GM12892 (cell line): ENCODE data around the gene DYNLT1.

ENCODE experiments used
- DNase-seq: peaks from one replicate; pipeline ENCODE4 v3.0.0; 2011; ENCODE audit not compliant: insufficient read length
- FAIRE-seq: peaks from 2 replicates; lab custom pipeline; 2011; peaks lifted over from hg19 to GRCh38; lab: Jason Lieb, UNC
- POLR2A ChIP-seq: IDR thresholded peaks from 2 replicates; pipeline ENCODE4 v1.6.1; 2011; ENCODE audit warnings: low read depth, low read length, control low read depth
- POLR2AphosphoS5 ChIP-seq: IDR thresholded peaks from 2 replicates; pipeline ENCODE4 v1.6.1; 2011; ENCODE audit warnings: low read depth, low read length, control low read depth
- TAF1 ChIP-seq: IDR thresholded peaks from 2 replicates; pipeline ENCODE4 v1.6.1; 2011; ENCODE audit warnings: low read depth, mild to moderate bottlenecking, control low read depth, low read length, borderline replicate concordance

DYNLT1 gene

DNA sequence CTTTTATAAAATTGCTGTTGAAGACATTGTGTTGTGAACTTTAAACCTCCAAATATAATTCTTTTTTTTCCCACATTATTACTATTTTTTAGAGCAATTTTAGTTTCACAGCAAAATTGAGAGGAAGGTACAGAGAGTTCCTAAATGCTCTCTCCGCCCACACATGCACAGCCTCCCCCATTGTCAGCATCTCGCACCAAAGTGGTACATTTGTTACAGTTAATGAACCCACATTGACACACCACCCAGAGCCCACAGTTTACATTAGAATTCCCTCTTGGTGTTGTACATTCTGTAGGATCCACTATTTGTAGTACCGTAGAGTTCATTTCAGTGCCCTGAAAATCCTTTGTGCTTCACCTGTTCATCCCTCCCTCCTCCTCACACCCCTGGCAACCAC, 50.9 kb downstream of the DYNLT1 start:
- no peak for TF ChIP-seq POLR2A
- no peak for TF ChIP-seq TAF1
- TF ChIP-seq POLR2AphosphoS5: no peak
- DNase-seq (no peak), FAIRE-seq (no peak)

DNA sequence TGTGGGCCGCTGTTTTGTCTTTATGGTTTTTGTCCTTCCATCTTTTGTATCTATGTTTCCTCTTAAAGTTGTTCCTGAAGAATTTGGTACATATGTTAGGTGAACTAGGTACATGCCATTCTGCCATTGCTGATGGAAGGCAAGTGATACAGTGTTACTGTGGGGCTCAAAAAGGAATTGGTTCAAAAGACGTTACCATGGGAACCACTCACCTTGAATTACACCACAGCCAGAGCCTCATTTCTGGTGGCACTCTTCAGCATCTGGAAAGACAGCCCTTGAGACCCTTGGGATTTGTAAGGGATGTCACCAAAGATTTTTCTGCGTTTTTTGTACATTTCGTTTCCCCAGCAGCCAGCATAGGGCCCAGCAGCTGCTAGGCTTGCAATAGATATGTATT, 52.7 kb downstream of the DYNLT1 start:
- DNase-seq: no peak
- no peak for FAIRE-seq
- TF ChIP-seq POLR2AphosphoS5: no peak
- no peak for TF ChIP-seq TAF1
- no peak for TF ChIP-seq POLR2A

DNA sequence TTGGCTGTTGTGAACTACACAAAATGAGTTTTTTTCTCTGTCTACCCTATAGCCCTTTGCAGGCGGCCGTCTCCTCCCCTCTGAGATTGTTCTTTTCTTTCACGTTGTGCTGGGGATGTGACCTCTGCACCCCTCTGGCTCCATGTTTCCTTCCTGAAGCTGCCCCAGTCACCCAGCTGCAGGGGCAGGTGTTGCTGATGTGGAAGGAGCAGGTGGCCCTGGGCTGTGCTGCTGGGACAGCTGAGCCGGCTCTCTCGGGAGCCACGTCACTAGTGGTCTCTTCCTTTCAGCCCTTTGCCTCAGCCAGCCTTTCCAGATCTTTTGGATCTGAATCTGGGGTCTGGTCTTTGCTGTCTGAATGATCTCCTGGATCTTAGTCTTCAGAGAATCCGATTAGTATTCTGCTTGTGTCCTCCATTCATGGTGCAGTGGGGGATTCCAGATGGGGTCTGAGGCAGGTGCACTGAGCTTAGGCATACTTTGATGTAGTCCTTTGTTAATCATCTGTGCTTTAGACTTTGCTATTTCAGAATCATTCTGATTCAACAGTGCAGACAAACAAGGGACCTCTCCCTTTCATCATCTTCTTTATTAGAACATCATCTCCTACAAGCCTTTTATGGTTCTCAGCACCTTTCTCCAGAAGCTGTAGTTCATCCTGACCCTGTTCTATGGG, 53.3 kb downstream of the DYNLT1 start:
- no peak for TF ChIP-seq TAF1
- TF ChIP-seq POLR2AphosphoS5: no peak
- no peak for TF ChIP-seq POLR2A
- FAIRE-seq (no peak), DNase-seq (no peak)

DNA sequence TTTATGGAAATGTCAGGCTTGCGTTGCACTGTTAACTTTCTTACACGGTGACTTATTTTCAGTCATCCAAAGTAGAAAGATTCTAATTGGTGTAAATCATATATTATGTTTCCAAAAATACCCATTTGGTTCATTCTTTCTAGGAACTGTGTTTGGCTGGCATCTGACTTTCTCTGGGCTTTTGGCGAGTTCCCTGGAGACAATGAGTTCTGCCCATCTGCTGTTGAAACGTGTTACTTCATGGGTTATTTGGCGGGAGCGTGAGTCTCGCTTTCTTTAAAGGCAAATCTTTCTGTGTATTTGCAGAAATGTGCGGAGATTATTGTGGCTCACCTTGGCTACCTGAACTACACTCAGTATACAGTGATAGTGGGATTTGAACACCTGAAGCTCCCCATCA, 55.2 kb downstream of the DYNLT1 start:
- DNase-seq (no peak), FAIRE-seq (no peak)
- no peak for TF ChIP-seq POLR2AphosphoS5
- no peak for TF ChIP-seq TAF1
- TF ChIP-seq POLR2A: no peak

DNA sequence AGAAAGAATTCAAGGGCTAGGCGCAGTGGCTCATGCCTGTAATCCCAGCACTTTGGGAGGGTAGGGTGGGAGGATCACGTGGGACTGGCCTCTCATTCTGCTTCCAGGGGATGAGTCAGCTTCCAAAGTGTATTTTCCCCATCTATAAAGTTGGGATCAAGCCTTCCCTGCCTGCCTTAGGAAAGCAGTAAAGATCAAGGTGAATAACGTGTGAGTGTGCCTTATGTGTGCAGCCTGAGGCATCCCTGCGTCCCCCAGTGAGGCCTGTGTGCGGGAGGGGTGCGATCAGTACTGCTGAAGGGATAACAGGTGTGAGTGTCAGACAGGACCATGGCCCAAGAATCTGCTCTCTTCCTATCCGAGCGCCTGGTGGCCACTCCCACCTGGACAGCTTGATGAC, 57.9 kb downstream of the DYNLT1 start:
- no peak for FAIRE-seq
- no peak for DNase-seq
- TF ChIP-seq POLR2AphosphoS5 (no peak), POLR2A (no peak), TAF1 (no peak)
